CD4-positive, alpha-beta T cell treated with Interferon alpha-2 for 1 hour (primary cell): ENCODE data around the gene NEURL1.
"Not testable (repeated sequence)": the region's sequence is repeated elsewhere in the genome, so short reads cannot be mapped to it uniquely, and the experiment has no call there.

ENCODE experiments used
- DNase-seq, 2 donors: peaks; one replicate each; pipeline ENCODE4 v3.0.0-alpha.2; 2020 to 2022

Gene NEURL1

GRCh38 chr10:103517234-103518085 lies 24.0 kb downstream of the NEURL1 start:
- no peak for DNase-seq

GRCh38 chr10:103519798-103520197 lies 26.3 kb downstream of the NEURL1 start:
- DNase-seq: no peak

GRCh38 chr10:103522006-103522405 lies 28.5 kb downstream of the NEURL1 start:
- not testable (repeated sequence) for DNase-seq

- DNase-seq: no peak
These were observed 30.2 kb downstream of the NEURL1 start for GRCh38 chr10:103523683-103524082.

- no peak for DNase-seq
These were observed 32.4 kb downstream of the NEURL1 start for GRCh38 chr10:103525901-103526300.

GRCh38 chr10:103527476-103527875 lies 34.0 kb downstream of the NEURL1 start:
- not testable (repeated sequence) for DNase-seq

GRCh38 chr10:103528549-103528948 lies 35.0 kb downstream of the NEURL1 start:
- DNase-seq: no peak

GRCh38 chr10:103529539-103529938 lies 36.0 kb downstream of the NEURL1 start:
- DNase-seq: no peak

GRCh38 chr10:103533827-103534226 lies 40.3 kb downstream of the NEURL1 start:
- no peak for DNase-seq

GRCh38 chr10:103534621-103535498 lies 41.4 kb downstream of the NEURL1 start:
- no peak for DNase-seq

- no peak for DNase-seq
These were observed 42.1 kb downstream of the NEURL1 start for GRCh38 chr10:103535595-103535994.

- DNase-seq: no peak
These were observed 46.2 kb downstream of the NEURL1 start for GRCh38 chr10:103539751-103540150.

GRCh38 chr10:103540722-103541121 lies 47.2 kb downstream of the NEURL1 start:
- DNase-seq: no peak

GRCh38 chr10:103541616-103542015 lies 48.1 kb downstream of the NEURL1 start:
- no peak for DNase-seq

- DNase-seq: peak in 1 of 2 donors; percentile 36
These were observed 49.5 kb downstream of the NEURL1 start for GRCh38 chr10:103542764-103543616.

- no peak for DNase-seq
These were observed 50.4 kb downstream of the NEURL1 start for GRCh38 chr10:103543617-103544525.

- DNase-seq: no peak
These were observed 51.3 kb downstream of the NEURL1 start for GRCh38 chr10:103544657-103545310.

- DNase-seq: no peak
These were observed 51.9 kb downstream of the NEURL1 start for GRCh38 chr10:103545366-103545765.

- DNase-seq: no peak
These were observed 52.3 kb downstream of the NEURL1 start for GRCh38 chr10:103545771-103546281.

- no peak for DNase-seq
These were observed 52.9 kb downstream of the NEURL1 start for GRCh38 chr10:103546401-103546800.

GRCh38 chr10:103547391-103547946 lies 54.0 kb downstream of the NEURL1 start:
- DNase-seq: no peak
